Subcutaneous adipose tissue (tissue), 4 donors: Measurements from ENCODE around the gene CDK7. TPM values are rescaled to one million over a fixed set of nuclear protein-coding genes. Genes with fewer than 3 reads are reported as not detected.

ENCODE experiments used
- total RNA-seq, 4 donors: library from RNA; depleted of rRNA; stranded (reverse); fragments of >200 nt; gene quantifications; one replicate each; pipeline ENCODE4 v1.1.0, GENCODE V29; 2016
- TF ChIP-seq, protein P1 (sequence below): fragments of 450-650 bp; IDR thresholded peaks from one replicate; pipeline ENCODE4 v1.5.1; 2016; ENCODE audit warnings: low read depth, mild to moderate bottlenecking, control low read depth, antibody characterized with exemption, moderate library complexity

The CDK7 gene
- total RNA-seq, 4 donors from 2014 or later: 7.3 to 18.5 (median 16.0) TPM

GRCh38 chr5:69315972-69316371 lies 81.3 kb downstream of the CDK7 start:
- TF ChIP-seq, protein P1, sequence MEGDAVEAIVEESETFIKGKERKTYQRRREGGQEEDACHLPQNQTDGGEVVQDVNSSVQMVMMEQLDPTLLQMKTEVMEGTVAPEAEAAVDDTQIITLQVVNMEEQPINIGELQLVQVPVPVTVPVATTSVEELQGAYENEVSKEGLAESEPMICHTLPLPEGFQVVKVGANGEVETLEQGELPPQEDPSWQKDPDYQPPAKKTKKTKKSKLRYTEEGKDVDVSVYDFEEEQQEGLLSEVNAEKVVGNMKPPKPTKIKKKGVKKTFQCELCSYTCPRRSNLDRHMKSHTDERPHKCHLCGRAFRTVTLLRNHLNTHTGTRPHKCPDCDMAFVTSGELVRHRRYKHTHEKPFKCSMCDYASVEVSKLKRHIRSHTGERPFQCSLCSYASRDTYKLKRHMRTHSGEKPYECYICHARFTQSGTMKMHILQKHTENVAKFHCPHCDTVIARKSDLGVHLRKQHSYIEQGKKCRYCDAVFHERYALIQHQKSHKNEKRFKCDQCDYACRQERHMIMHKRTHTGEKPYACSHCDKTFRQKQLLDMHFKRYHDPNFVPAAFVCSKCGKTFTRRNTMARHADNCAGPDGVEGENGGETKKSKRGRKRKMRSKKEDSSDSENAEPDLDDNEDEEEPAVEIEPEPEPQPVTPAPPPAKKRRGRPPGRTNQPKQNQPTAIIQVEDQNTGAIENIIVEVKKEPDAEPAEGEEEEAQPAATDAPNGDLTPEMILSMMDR: no peak

- TF ChIP-seq, protein P1: no peak
Observed at GRCh38 chr5:69317391-69317790, 82.7 kb downstream of the CDK7 start.

DNA sequence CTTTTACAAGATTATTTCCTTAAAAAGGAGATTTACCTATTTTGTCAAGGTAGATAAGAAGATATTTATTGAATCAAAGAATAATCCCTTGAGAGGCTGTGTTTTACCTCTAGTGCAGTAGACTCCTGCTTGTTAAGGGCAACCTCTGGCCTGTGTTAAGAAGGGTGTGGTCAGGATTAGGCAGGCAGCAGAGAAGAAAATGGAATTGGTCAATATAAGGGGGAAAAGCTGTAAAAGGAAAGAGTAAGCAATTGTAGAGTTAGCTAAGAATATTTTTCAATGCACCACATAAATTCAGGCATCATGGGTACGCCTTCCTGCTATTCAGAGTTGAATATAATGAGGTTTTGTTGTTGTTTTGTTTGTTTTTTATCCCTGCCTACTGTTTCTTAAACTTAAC lies 91.7 kb downstream of the CDK7 start:
- TF ChIP-seq, protein P1: no peak

Other genes with a start within 250 kb of the CDK7 start
- gene SLC30A5, start 140.9 kb upstream of the CDK7 start, total RNA-seq: 10 to 100 TPM; 42.2 to 75.0 (median 48.0) TPM
- gene CCNB1, start 67.7 kb upstream of the CDK7 start, total RNA-seq: 1 to 10 TPM; 2.8 to 8.6 (median 5.6) TPM
- 1 to 10 TPM; 1.5 to 3.8 (median 2.5) TPM for gene CENPH, start 45.3 kb upstream of the CDK7 start, total RNA-seq
- 10 to 100 TPM in 1 of 4 donors, 1 to 10 TPM in 3; 7.2 to 11.1 (median 9.0) TPM for gene CCDC125, start 97.9 kb downstream of the CDK7 start, total RNA-seq
- 10 to 100 TPM; 22.3 to 64.2 (median 30.7) TPM for gene AK6, start 134.6 kb downstream of the CDK7 start, total RNA-seq
- gene TAF9, start 134.6 kb downstream of the CDK7 start, total RNA-seq: 10 to 100 TPM; 36.5 to 71.3 (median 45.1) TPM
- 10 to 100 TPM; 13.8 to 23.5 (median 17.5) TPM for gene RAD17, start 134.9 kb downstream of the CDK7 start, total RNA-seq
- under 1 TPM; 0.34 to 0.49 (median 0.41) TPM for gene MARVELD2, start 180.2 kb downstream of the CDK7 start, total RNA-seq